ENCODE data around the gene UFSP2.

The UFSP2 gene

GRCh38 chr4:185395238-185395955 is 30.4 kb downstream of the UFSP2 start, which contains the start of gene LRP2BP:
Gene LRP2BP (minus strand): TSS chr4:185395924. CDS start chr4:185378186, 17,738 bp downstream.
- Histone ChIP-seq H3K27me3 (ENCODE audit: control insufficient read depth, insufficient read depth, low read length) (no peaks in the 10 kb centered on the region), H3K4me3 (ENCODE audit: low read length) (peak within 1 kb of the TSS; percentile 95), H3K4me1 (ENCODE audit: control insufficient read depth, insufficient read depth, low read length) (peaks cover 18% of the 10 kb centered on the region), H3K9me3 (ENCODE audit: control insufficient read depth, low read length) (no peaks in the 10 kb centered on the region), H3K36me3 (ENCODE audit: control insufficient read depth, insufficient read depth, low read length) (no peaks in the 10 kb centered on the region), H3K9ac (ENCODE audit: low read length) (peak within 1 kb of the TSS; percentile 92)

GRCh38 chr4:185394568-185395237 is 31.1 kb downstream of the UFSP2 start:
- Histone ChIP-seq H3K4me1 (ENCODE audit: control insufficient read depth, insufficient read depth, low read length) (peaks cover 18% of the 10 kb centered on the region), H3K4me3 (ENCODE audit: low read length) (no peak overlapping the region), H3K9me3 (ENCODE audit: control insufficient read depth, low read length) (no peaks in the 10 kb centered on the region), H3K9ac (ENCODE audit: low read length) (peak overlapping the region; percentile 92), H3K27me3 (ENCODE audit: control insufficient read depth, insufficient read depth, low read length) (no peaks in the 10 kb centered on the region), H3K36me3 (ENCODE audit: control insufficient read depth, insufficient read depth, low read length) (no peaks in the 10 kb centered on the region)

- Histone ChIP-seq H3K27me3 (ENCODE audit: control insufficient read depth, insufficient read depth, low read length) (no peaks in the 10 kb centered on the region), H3K9me3 (ENCODE audit: control insufficient read depth, low read length) (no peaks in the 10 kb centered on the region), H3K36me3 (ENCODE audit: control insufficient read depth, insufficient read depth, low read length) (no peaks in the 10 kb centered on the region), H3K4me1 (ENCODE audit: control insufficient read depth, insufficient read depth, low read length) (peaks cover 5% of the 10 kb centered on the region), H3K9ac (ENCODE audit: low read length) (no peak overlapping the region), H3K4me3 (ENCODE audit: low read length) (no peak overlapping the region)
These were observed 33.6 kb downstream of the UFSP2 start for GRCh38 chr4:185392156-185392555.

GRCh38 chr4:185390941-185391340 is 34.8 kb downstream of the UFSP2 start:
- Histone ChIP-seq H3K9me3 (ENCODE audit: control insufficient read depth, low read length) (no peaks in the 10 kb centered on the region), H3K4me3 (ENCODE audit: low read length) (no peak overlapping the region), H3K4me1 (ENCODE audit: control insufficient read depth, insufficient read depth, low read length) (no peaks in the 10 kb centered on the region), H3K36me3 (ENCODE audit: control insufficient read depth, insufficient read depth, low read length) (no peaks in the 10 kb centered on the region), H3K27me3 (ENCODE audit: control insufficient read depth, insufficient read depth, low read length) (no peaks in the 10 kb centered on the region), H3K9ac (ENCODE audit: low read length) (no peak overlapping the region)

DNA sequence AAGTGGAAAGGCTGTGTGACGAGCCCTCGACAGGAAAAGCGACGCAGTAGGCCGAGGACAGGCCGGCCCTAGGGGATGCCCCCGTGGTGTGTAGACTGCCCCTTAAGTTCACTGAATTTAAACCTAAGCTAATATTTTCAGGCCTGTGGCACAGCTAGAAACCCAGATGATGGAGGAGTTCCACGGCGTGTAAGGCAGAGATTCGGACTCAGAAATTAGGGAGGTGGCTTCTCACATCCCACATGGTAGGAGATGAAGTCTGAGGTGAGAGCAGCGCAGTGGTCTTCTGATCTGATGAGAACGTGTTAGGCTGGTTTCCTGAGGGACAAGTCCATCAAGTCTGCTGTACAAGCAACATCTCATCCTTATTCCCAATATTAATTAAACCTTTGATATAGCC is 37.8 kb downstream of the UFSP2 start:
- H3K9me3 ChIP-seq (ENCODE audit: control insufficient read depth, low read length): no peaks in the 10 kb centered on the region
- H3K4me3 ChIP-seq (ENCODE audit: low read length): no peak overlapping the region
- H3K36me3 ChIP-seq (ENCODE audit: control insufficient read depth, insufficient read depth, low read length): no peaks in the 10 kb centered on the region

DNA sequence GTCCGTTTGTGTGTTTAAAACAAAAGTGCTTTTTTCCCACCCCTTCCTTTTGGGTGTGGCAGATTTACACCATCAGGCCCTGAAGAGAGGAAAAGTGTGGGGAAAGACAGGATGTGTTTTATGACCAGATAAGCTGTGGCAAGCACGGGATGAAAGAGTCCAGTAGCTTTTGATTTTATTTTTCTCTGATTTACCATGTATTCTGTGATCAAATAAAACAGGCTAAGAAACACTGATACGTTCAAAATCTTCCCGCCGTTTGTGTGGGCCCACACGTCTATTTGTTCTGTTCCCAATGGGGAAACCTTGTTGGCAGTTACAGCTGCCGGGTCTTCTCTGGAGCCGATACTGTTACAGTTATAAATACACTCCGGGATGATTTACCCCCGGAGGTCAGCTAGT is 40.8 kb downstream of the UFSP2 start:
- peaks cover 9% of the 10 kb centered on the region for H3K4me1 ChIP-seq (ENCODE audit: control insufficient read depth, insufficient read depth, low read length)
- H3K9me3 ChIP-seq (ENCODE audit: control insufficient read depth, low read length): no peaks in the 10 kb centered on the region
- H3K36me3 ChIP-seq (ENCODE audit: control insufficient read depth, insufficient read depth, low read length): no peaks in the 10 kb centered on the region
- no peaks in the 10 kb centered on the region for H3K27me3 ChIP-seq (ENCODE audit: control insufficient read depth, insufficient read depth, low read length)
- no peak overlapping the region for H3K4me3 ChIP-seq (ENCODE audit: low read length)
- H3K9ac ChIP-seq (ENCODE audit: low read length): no peak overlapping the region

More for the DNA sequence above, 37.8 kb downstream of the UFSP2 start:
- Histone ChIP-seq H3K27me3 (ENCODE audit: control insufficient read depth, insufficient read depth, low read length) (no peaks in the 10 kb centered on the region), H3K9ac (ENCODE audit: low read length) (no peak overlapping the region), H3K4me1 (ENCODE audit: control insufficient read depth, insufficient read depth, low read length) (peaks cover 9% of the 10 kb centered on the region)

GRCh38 chr4:185384061-185384460 is 41.7 kb downstream of the UFSP2 start:
- peaks cover 9% of the 10 kb centered on the region for H3K4me1 ChIP-seq (ENCODE audit: control insufficient read depth, insufficient read depth, low read length)
- no peak overlapping the region for H3K9ac ChIP-seq (ENCODE audit: low read length)
- no peak overlapping the region for H3K4me3 ChIP-seq (ENCODE audit: low read length)
- no peaks in the 10 kb centered on the region for H3K36me3 ChIP-seq (ENCODE audit: control insufficient read depth, insufficient read depth, low read length)
- H3K27me3 ChIP-seq (ENCODE audit: control insufficient read depth, insufficient read depth, low read length): no peaks in the 10 kb centered on the region
- H3K9me3 ChIP-seq (ENCODE audit: control insufficient read depth, low read length): no peaks in the 10 kb centered on the region

- H3K9ac ChIP-seq (ENCODE audit: low read length): no peak overlapping the region
- H3K4me3 ChIP-seq (ENCODE audit: low read length): no peak overlapping the region
- no peaks in the 10 kb centered on the region for H3K27me3 ChIP-seq (ENCODE audit: control insufficient read depth, insufficient read depth, low read length)
- peaks cover 9% of the 10 kb centered on the region for H3K4me1 ChIP-seq (ENCODE audit: control insufficient read depth, insufficient read depth, low read length)
- H3K9me3 ChIP-seq (ENCODE audit: control insufficient read depth, low read length): no peaks in the 10 kb centered on the region
- H3K36me3 ChIP-seq (ENCODE audit: control insufficient read depth, insufficient read depth, low read length): no peaks in the 10 kb centered on the region
These were observed 42.3 kb downstream of the UFSP2 start for GRCh38 chr4:185383451-185383850.

DNA sequence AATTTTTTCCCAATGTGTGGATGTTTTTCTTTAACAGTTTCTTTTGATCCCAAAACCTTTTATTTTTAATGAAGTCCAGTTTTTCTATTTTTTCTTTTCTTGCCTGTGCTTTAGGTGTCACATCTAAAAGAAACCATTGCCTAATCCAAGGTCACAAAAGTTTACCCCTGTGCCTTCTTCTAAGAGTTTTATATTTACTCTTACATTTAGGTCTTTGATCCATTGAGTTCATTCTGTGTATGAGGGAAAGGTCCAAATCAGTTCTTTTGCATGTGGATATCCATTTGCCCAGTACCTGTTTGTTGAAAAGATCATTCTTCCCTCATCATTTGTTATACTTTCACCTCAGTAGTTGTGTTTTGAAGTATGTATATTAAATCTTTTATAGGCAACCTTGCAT is 43.0 kb downstream of the UFSP2 start:
- Histone ChIP-seq H3K36me3 (ENCODE audit: control insufficient read depth, insufficient read depth, low read length) (no peaks in the 10 kb centered on the region), H3K9ac (ENCODE audit: low read length) (no peak overlapping the region), H3K27me3 (ENCODE audit: control insufficient read depth, insufficient read depth, low read length) (no peaks in the 10 kb centered on the region), H3K4me3 (ENCODE audit: low read length) (no peak overlapping the region), H3K4me1 (ENCODE audit: control insufficient read depth, insufficient read depth, low read length) (peaks cover 9% of the 10 kb centered on the region), H3K9me3 (ENCODE audit: control insufficient read depth, low read length) (no peaks in the 10 kb centered on the region)

- H3K36me3 ChIP-seq (ENCODE audit: control insufficient read depth, insufficient read depth, low read length): no peaks in the 10 kb centered on the region
- H3K4me3 ChIP-seq (ENCODE audit: low read length): no peak overlapping the region
- peaks cover 9% of the 10 kb centered on the region for H3K4me1 ChIP-seq (ENCODE audit: control insufficient read depth, insufficient read depth, low read length)
- H3K9ac ChIP-seq (ENCODE audit: low read length): no peak overlapping the region
- no peaks in the 10 kb centered on the region for H3K27me3 ChIP-seq (ENCODE audit: control insufficient read depth, insufficient read depth, low read length)
- H3K9me3 ChIP-seq (ENCODE audit: control insufficient read depth, low read length): no peaks in the 10 kb centered on the region
These were observed 44.2 kb downstream of the UFSP2 start for GRCh38 chr4:185381288-185382196.

DNA sequence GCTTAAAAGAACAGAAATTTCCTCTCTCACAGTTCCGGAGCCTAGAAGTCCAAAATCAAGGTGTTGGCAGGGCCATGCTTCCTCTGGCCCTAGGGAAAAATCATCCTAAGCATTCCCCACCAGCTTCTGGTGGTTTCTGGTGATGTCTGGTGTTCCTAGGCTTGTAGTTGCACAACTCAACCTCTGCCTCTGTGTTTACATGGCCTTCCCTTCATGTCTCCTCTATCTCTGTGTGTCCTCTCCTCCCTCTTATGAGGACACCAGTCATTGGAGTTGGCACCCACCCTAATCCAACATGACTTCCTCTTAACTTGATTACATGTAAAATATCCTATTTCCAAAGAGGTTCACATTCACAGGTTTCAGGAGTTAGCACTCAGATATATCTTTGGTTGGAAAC is 45.4 kb downstream of the UFSP2 start:
- H3K4me3 ChIP-seq (ENCODE audit: low read length): no peak overlapping the region
- no peaks in the 10 kb centered on the region for H3K9me3 ChIP-seq (ENCODE audit: control insufficient read depth, low read length)
- no peaks in the 10 kb centered on the region for H3K36me3 ChIP-seq (ENCODE audit: control insufficient read depth, insufficient read depth, low read length)
- no peak overlapping the region for H3K9ac ChIP-seq (ENCODE audit: low read length)
- no peaks in the 10 kb centered on the region for H3K27me3 ChIP-seq (ENCODE audit: control insufficient read depth, insufficient read depth, low read length)
- H3K4me1 ChIP-seq (ENCODE audit: control insufficient read depth, insufficient read depth, low read length): peaks cover 9% of the 10 kb centered on the region
